HG03521 (cell line): ENCODE measurements around the gene CCR5AS.
"Not testable (repeated sequence)": the region's sequence is repeated elsewhere in the genome, so short reads cannot be mapped to it uniquely, and the experiment has no call there.

Source experiments
- ATAC-seq: cut with Tn5 transposase; IDR thresholded peaks from one replicate; pipeline ENCODE4 v1.9.1; 2021; ENCODE audit warnings: mild to moderate bottlenecking, moderate library complexity; ENCODE audit not compliant: unreplicated experiment

Gene CCR5AS

GRCh38 chr3:46406443-46406787, 451 bp downstream of the CCR5AS start:
- ATAC-seq: no peak

- no peak for ATAC-seq
These were observed 1.4 kb downstream of the CCR5AS start for GRCh38 chr3:46405301-46406019.

GRCh38 chr3:46402902-46403301, 4.0 kb downstream of the CCR5AS start:
- not testable (repeated sequence) for ATAC-seq

GRCh38 chr3:46401579-46401978, 5.3 kb downstream of the CCR5AS start:
- no peak for ATAC-seq

GRCh38 chr3:46400846-46401245, 6.0 kb downstream of the CCR5AS start:
- ATAC-seq: no peak

GRCh38 chr3:46400000-46400734, 6.7 kb downstream of the CCR5AS start:
- ATAC-seq: no peak

GRCh38 chr3:46399557-46399956, 7.3 kb downstream of the CCR5AS start:
- no peak for ATAC-seq

GRCh38 chr3:46399098-46399497, 7.8 kb downstream of the CCR5AS start:
- no peak for ATAC-seq

GRCh38 chr3:46398186-46398955, 8.5 kb downstream of the CCR5AS start:
- ATAC-seq: no peak

GRCh38 chr3:46397111-46397510, 9.8 kb downstream of the CCR5AS start:
- ATAC-seq: no peak

- no peak for ATAC-seq
These were observed 10.9 kb downstream of the CCR5AS start for GRCh38 chr3:46395766-46396530.

GRCh38 chr3:46395210-46395661, 11.6 kb downstream of the CCR5AS start:
- no peak for ATAC-seq

- ATAC-seq: no peak
These were observed 13.1 kb downstream of the CCR5AS start for GRCh38 chr3:46393554-46394434.

GRCh38 chr3:46393011-46393410, 13.9 kb downstream of the CCR5AS start:
- ATAC-seq: no peak

GRCh38 chr3:46391526-46391925, 15.3 kb downstream of the CCR5AS start:
- not testable (repeated sequence) for ATAC-seq

- no peak for ATAC-seq
These were observed 17.6 kb downstream of the CCR5AS start for GRCh38 chr3:46389306-46389705.

- not testable (repeated sequence) for ATAC-seq
These were observed 18.0 kb downstream of the CCR5AS start for GRCh38 chr3:46388847-46389246.

- ATAC-seq: no peak
These were observed 20.7 kb downstream of the CCR5AS start for GRCh38 chr3:46386205-46386604.

GRCh38 chr3:46383951-46384330, 22.9 kb downstream of the CCR5AS start:
- no peak for ATAC-seq
